BJ (cell line): ENCODE results near the gene TAS2R43. TPM values are rescaled to one million over a fixed set of nuclear protein-coding genes. Genes with fewer than 3 reads are reported as not detected.

ENCODE experiments used
- CTCF ChIA-PET: fragments of 350-600 bp; formaldehyde crosslinking; extraction: SDS; loops from one replicate; lab custom pipeline; 2021; ENCODE audit warnings: antibody characterized with exemption, inconsistent platforms; lab: Yijun Ruan, JAX
- POLR2A ChIA-PET: fragments of 300-600 bp; sonication (Branson Sonifier 250); formaldehyde crosslinking; extraction: SDS; loops from one replicate; lab custom pipeline; 2021; ENCODE audit warnings: antibody characterized with exemption; lab: Charles Lee
- DNase-seq: peaks from one replicate; pipeline ENCODE4 v3.0.0-alpha.2; 2011; ENCODE audit warnings: low read depth
- H3K27me3 ChIP-seq: 2 replicates; pipeline ENCODE4 v1.6.0; 2011; ENCODE audit warnings: low read length; ENCODE audit not compliant: control insufficient read depth, insufficient read depth
- H3K36me3 ChIP-seq: 2 replicates; pipeline ENCODE4 v1.5.1; 2011; ENCODE audit warnings: low read length; ENCODE audit not compliant: control insufficient read depth, insufficient read depth
- H3K4me3 ChIP-seq: 2 replicates; pipeline ENCODE4 v1.5.1; 2011; ENCODE audit warnings: low read depth, mild to moderate bottlenecking, control low read depth, low read length
- CTCF ChIP-seq: IDR thresholded peaks from 2 replicates; pipeline ENCODE4 v1.5.1; 2011; ENCODE audit warnings: low read depth, mild to moderate bottlenecking, control low read depth, inconsistent platforms, low read length, moderate library complexity; ENCODE audit not compliant: insufficient read depth
- polyA minus RNA-seq: library from RNA; depleted of rRNA, polyadenylated mRNA; stranded (reverse); fragments of >200 nt; gene quantifications from 2 replicates; pipeline ENCODE4 v1.2.3, GENCODE V29; 2011; rRNA and poly(A)+ RNA removed
- polyA plus RNA-seq: library from polyadenylated mRNA; depleted of rRNA; stranded (reverse); fragments of >200 nt; gene quantifications from 2 replicates; pipeline ENCODE4 v1.2.3, GENCODE V29; 2011; rRNA removed

Gene TAS2R43, protein sequence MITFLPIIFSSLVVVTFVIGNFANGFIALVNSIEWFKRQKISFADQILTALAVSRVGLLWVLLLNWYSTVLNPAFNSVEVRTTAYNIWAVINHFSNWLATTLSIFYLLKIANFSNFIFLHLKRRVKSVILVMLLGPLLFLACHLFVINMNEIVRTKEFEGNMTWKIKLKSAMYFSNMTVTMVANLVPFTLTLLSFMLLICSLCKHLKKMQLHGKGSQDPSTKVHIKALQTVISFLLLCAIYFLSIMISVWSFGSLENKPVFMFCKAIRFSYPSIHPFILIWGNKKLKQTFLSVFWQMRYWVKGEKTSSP
- not detected in 2 replicates for polyA plus RNA-seq
- polyA minus RNA-seq: 1.8 and 1.9 TPM in 2 replicates

- CTCF ChIA-PET: no interaction called here
- TF ChIP-seq CTCF: no peak
- Histone ChIP-seq H3K27me3 (no peaks in the 10 kb centered on the region), H3K4me3 (no peak within 1 kb of the TSS), H3K36me3 (no peaks in the 10 kb centered on the region)
- POLR2A ChIA-PET: no interaction called here
- no peak for DNase-seq
Measured at GRCh38 chr12:11092128-11092527, at the start of gene TAS2R43. TSS of gene TAS2R43 (minus strand) at chr12:11092313. CDS start at chr12:11092229, 84 bp downstream.

GRCh38 chr12:11136075-11136474, 44.0 kb upstream of the TAS2R43 start:
- Histone ChIP-seq H3K4me3 (no peak overlapping the region), H3K36me3 (no peaks in the 10 kb centered on the region), H3K27me3 (no peaks in the 10 kb centered on the region)
- ChIA-PET CTCF (no interaction called here), POLR2A (no interaction called here)
- TF ChIP-seq CTCF: no peak
- no peak for DNase-seq

DNA sequence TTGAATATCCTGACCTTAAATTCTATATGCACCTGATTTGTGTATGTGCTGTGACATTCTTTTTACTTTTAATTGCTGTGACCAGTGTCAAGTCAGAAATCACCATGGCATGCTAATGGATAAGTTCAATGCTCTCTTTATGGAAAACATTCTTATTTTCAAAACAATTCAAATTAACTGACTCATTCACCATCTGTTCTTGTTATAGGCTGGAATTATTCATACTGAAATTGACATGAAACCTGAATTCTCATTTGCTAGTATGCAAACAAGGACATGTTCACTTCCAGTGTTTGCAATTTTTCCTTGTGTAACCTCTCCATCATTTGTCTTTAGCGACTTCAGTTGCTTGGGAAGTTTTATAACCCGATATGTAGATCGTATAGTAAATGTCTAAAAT, 42.2 kb upstream of the TAS2R43 start, which contains the start of gene TAS2R30:
TAS2R30 (minus strand) TSS at position 340 of the 400 bp plus-strand sequence. CDS start 400 bp downstream, outside the sequence.
- CTCF ChIA-PET: interaction anchor here (1.9 kb wide), 1 partner anchor 25 kb away, joined by 4 read pairs; no protein-coding TSS in a partner anchor
- TF ChIP-seq CTCF: no peak
- Histone ChIP-seq H3K4me3 (no peak within 1 kb of the TSS), H3K36me3 (no peaks in the 10 kb centered on the region), H3K27me3 (no peaks in the 10 kb centered on the region)
- POLR2A ChIA-PET: no interaction called here
- DNase-seq: no peak

DNA sequence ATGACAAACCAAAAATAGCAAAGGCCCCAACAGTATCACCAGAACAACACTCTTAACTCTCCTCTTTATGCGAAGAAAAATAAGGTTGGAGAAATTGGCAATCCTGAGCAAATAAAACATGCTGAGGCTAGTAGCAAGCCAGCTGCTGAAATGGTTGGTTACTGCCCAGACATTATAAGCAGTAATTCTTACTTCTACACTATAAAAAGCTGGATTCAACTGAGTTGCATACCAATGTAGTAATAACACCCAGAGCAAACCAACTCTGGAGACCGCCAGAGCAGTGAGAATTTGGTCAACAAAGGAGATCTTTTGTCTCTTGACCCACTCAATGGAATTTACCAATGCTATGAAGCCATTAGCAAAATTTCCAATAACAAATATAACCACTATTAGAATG, 41.7 kb upstream of the TAS2R43 start:
- TF ChIP-seq CTCF: no peak
- ChIA-PET CTCF (interaction anchor here (1.9 kb wide), 1 partner anchor 26 kb away, joined by 4 read pairs; no protein-coding TSS in a partner anchor), POLR2A (no interaction called here)
- DNase-seq: no peak
- Histone ChIP-seq H3K4me3 (no peak overlapping the region), H3K27me3 (no peaks in the 10 kb centered on the region), H3K36me3 (0 out of 2 replicates have a peak, but pooled peaks cover 1% of the 10 kb centered on the region)

DNA sequence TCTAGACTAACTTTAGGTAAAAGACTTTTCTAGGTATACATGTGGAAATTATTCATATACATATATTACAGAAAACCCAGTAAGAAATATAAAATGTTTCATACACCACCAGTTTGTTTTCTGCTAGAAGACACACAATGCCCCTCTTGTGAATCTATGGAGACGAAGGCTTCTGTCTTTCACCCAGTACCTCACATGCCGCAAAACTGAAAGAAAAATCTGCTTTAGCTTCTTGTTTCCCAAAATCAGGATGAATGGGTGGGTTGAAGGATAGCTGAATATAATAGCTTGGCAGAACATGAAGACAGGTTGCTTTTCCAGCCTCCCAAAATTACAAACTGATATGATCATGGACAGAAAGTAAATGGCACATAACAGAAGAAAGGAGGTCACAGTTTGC, 41.0 kb upstream of the TAS2R43 start:
- TF ChIP-seq CTCF: no peak
- Histone ChIP-seq H3K27me3 (no peaks in the 10 kb centered on the region), H3K4me3 (no peak overlapping the region), H3K36me3 (0 out of 2 replicates have a peak, but pooled peaks cover 1% of the 10 kb centered on the region)
- no peak for DNase-seq
- ChIA-PET POLR2A (no interaction called here), CTCF (interaction anchor here (1.9 kb wide), 1 partner anchor 26 kb away, joined by 4 read pairs; no protein-coding TSS in a partner anchor)
